SK-N-SH (cell line): ENCODE measurements around the gene ILF3. TPM values are rescaled to one million over a fixed set of nuclear protein-coding genes. Genes with fewer than 3 reads are reported as not detected.
A peak's percentile ranks its signal among the peaks of the same experiment; 100 is the strongest.

Experiments
- CTCF ChIA-PET: fragments of 300-600, 350-600 bp; formaldehyde crosslinking; extraction: SDS; loops from one replicate; lab custom pipeline; 2021; lab: Yijun Ruan, JAX
- POLR2A ChIA-PET: fragments of 350-600 bp; sonication (Branson Sonifier 250); formaldehyde crosslinking; extraction: SDS; loops from one replicate; lab custom pipeline; 2020; ENCODE audit warnings: antibody characterized with exemption, inconsistent platforms; lab: Yijun Ruan, JAX
- DNase-seq: peaks from one replicate; pipeline ENCODE4 v3.0.0; 2012
- H2AFZ ChIP-seq: fragments of 200-600 bp; sonication (generic); 2 replicates; pipeline ENCODE4 v1.8.1; 2016; ENCODE audit warnings: antibody characterized with exemption, mild to moderate bottlenecking, low read depth
- H3F3A ChIP-seq: fragments of 200-600 bp; sonication (generic); replicated peaks from 2 replicates; pipeline ENCODE3; 2016; ENCODE audit warnings: antibody characterized with exemption, mild to moderate bottlenecking; ENCODE audit not compliant: insufficient read depth
- H3K27ac ChIP-seq, 2 experiments: fragments of 200-500 bp in 1 of 2; fragments of 200-600 bp in 1 of 2; sonication (Bioruptor generic) in 1 of 2; sonication (generic), shearing (Covaris generic) in 1 of 2; 2 replicates each; pipeline versions ENCODE4 v1.5.1 to v1.6.1; 2014 to 2016; ENCODE audit warnings: low read depth in 2 of 2, inconsistent platforms in 1 of 2, low read length in 1 of 2, mild to moderate bottlenecking in 1 of 2, mixed read lengths in 1 of 2
- H3K27me3 ChIP-seq: fragments of 200-600 bp; sonication (generic), shearing (Covaris generic); 2 replicates; pipeline ENCODE4 v1.6.1; 2016; ENCODE audit warnings: mixed run types; ENCODE audit not compliant: insufficient read depth
- H3K36me3 ChIP-seq, 2 experiments: fragments of 200-500 bp in 1 of 2; fragments of 200-600 bp in 1 of 2; sonication (Bioruptor generic) in 1 of 2; sonication (generic) in 1 of 2; replicated peaks in 1 of 2; 2 replicates each; pipeline versions ENCODE3 to v1.5.1; 2014 to 2016; ENCODE audit warnings: low read length in 1 of 2, mild to moderate bottlenecking in 1 of 2; ENCODE audit not compliant: insufficient read depth in 2 of 2, control insufficient read depth in 1 of 2
- H3K4me1 ChIP-seq, 2 experiments: fragments of 200-500 bp in 1 of 2; fragments of 200-600 bp in 1 of 2; sonication (Bioruptor generic) in 1 of 2; sonication (generic), shearing (Covaris generic) in 1 of 2; 2 replicates each; pipeline versions ENCODE4 v1.5.1 to v1.6.1; 2014 to 2016; ENCODE audit warnings: low read depth in 1 of 2, low read length in 1 of 2, mixed run types in 1 of 2; ENCODE audit not compliant: insufficient read depth in 2 of 2, control insufficient read depth in 1 of 2
- H3K4me2 ChIP-seq: fragments of 200-600 bp; sonication (generic), shearing (Covaris generic); 2 replicates; pipeline ENCODE4 v1.6.1; 2017; ENCODE audit warnings: mixed run types
- H3K4me3 ChIP-seq, 2 experiments: fragments of 200-500 bp in 1 of 2; fragments of 200-600 bp in 1 of 2; sonication (Bioruptor generic) in 1 of 2; sonication (generic), shearing (Covaris generic) in 1 of 2; 2 replicates each; pipeline versions ENCODE4 v1.5.1 to v1.8.1; 2014 to 2016; ENCODE audit warnings: low read depth in 2 of 2, inconsistent platforms in 1 of 2, low read length in 1 of 2, mild to moderate bottlenecking in 1 of 2, mixed read lengths in 1 of 2, moderate library complexity in 1 of 2
- H3K79me2 ChIP-seq: fragments of 200-600 bp; sonication (generic); 2 replicates; pipeline ENCODE4 v1.8.1; 2017; ENCODE audit warnings: mild to moderate bottlenecking; ENCODE audit not compliant: insufficient read depth
- H3K9ac ChIP-seq: fragments of 200-600 bp; sonication (generic); 2 replicates; pipeline ENCODE4 v1.6.1; 2017; ENCODE audit warnings: mixed run types
- H3K9me2 ChIP-seq: fragments of 200-600 bp; sonication (generic); 2 replicates; pipeline ENCODE4 v1.6.1; 2017; ENCODE audit warnings: mixed run types
- H3K9me3 ChIP-seq: fragments of 200-600 bp; sonication (generic); 2 replicates; pipeline ENCODE4 v1.6.1; 2017; ENCODE audit warnings: mixed run types, mild to moderate bottlenecking, moderate library complexity
- H4K20me1 ChIP-seq: fragments of 200-600 bp; sonication (generic); 2 replicates; pipeline ENCODE4 v1.6.1; 2017; ENCODE audit warnings: mild to moderate bottlenecking, mixed run types; ENCODE audit not compliant: insufficient read depth
- ELF1 ChIP-seq: IDR thresholded peaks from 2 replicates; pipeline ENCODE4 v1.4.0; 2012
- EP300 ChIP-seq, 2 experiments: IDR thresholded peaks; 2 replicates each; pipeline versions ENCODE4 v1.4.0 to v1.6.1; 2012; ENCODE audit warnings: borderline replicate concordance in 1 of 2, low read depth in 1 of 2, low read length in 1 of 2
- EZH2phosphoT487 ChIP-seq: fragments of 200-600 bp; sonication (generic); IDR thresholded peaks from 2 replicates; pipeline ENCODE4 v1.6.1; 2017; ENCODE audit warnings: low read depth, mixed run types, mild to moderate bottlenecking, antibody characterized with exemption, moderate library complexity, borderline replicate concordance
- FOXM1 ChIP-seq: IDR thresholded peaks from 2 replicates; pipeline ENCODE4 v1.4.0; 2012; ENCODE audit warnings: low read depth, mild to moderate bottlenecking
- GATA2 ChIP-seq: sonication (generic); formaldehyde crosslinking; IDR thresholded peaks from 2 replicates; pipeline ENCODE4 v1.5.0; 2020; ENCODE audit warnings: mild to moderate bottlenecking, missing genetic modification reagents
- JUND ChIP-seq: IDR thresholded peaks from 2 replicates; pipeline ENCODE4 v1.4.0; 2012
- MAX ChIP-seq: IDR thresholded peaks from 2 replicates; pipeline ENCODE4 v1.4.0; 2012; ENCODE audit warnings: low read depth
- MEF2A ChIP-seq: IDR thresholded peaks from 2 replicates; pipeline ENCODE4 v1.4.0; 2012; ENCODE audit warnings: low read depth, borderline replicate concordance
- MXI1 ChIP-seq: IDR thresholded peaks from 2 replicates; pipeline ENCODE4 v1.6.1; 2012; ENCODE audit warnings: mild to moderate bottlenecking, low read depth, low read length, improper control_type of control experiment
- NFIC ChIP-seq: IDR thresholded peaks from 2 replicates; pipeline ENCODE4 v1.4.0; 2012; ENCODE audit warnings: borderline replicate concordance
- RAD21 ChIP-seq: IDR thresholded peaks from 2 replicates; pipeline ENCODE4 v1.6.1; 2012; ENCODE audit warnings: mild to moderate bottlenecking, low read length
- RFX5 ChIP-seq: IDR thresholded peaks from 2 replicates; pipeline ENCODE4 v1.6.1; 2012; ENCODE audit warnings: mild to moderate bottlenecking, improper control_type of control experiment, low read length
- RXRA ChIP-seq: IDR thresholded peaks from 2 replicates; pipeline ENCODE4 v1.4.0; 2012; ENCODE audit warnings: low read depth, mild to moderate bottlenecking, borderline replicate concordance
- SIN3A ChIP-seq: IDR thresholded peaks from 2 replicates; pipeline ENCODE4 v1.6.1; 2012; ENCODE audit warnings: low read depth, mild to moderate bottlenecking, low read length, moderate library complexity, borderline replicate concordance
- SMC3 ChIP-seq: IDR thresholded peaks from 2 replicates; pipeline ENCODE4 v1.6.1; 2012; ENCODE audit warnings: low read depth, low read length, improper control_type of control experiment
- TAF1 ChIP-seq: IDR thresholded peaks from 2 replicates; pipeline ENCODE4 v1.6.1; 2012; ENCODE audit warnings: low read depth, mild to moderate bottlenecking, low read length, moderate library complexity, borderline replicate concordance
- TCF12 ChIP-seq: IDR thresholded peaks from 2 replicates; pipeline ENCODE4 v1.4.0; 2012
- TEAD4 ChIP-seq: IDR thresholded peaks from 2 replicates; pipeline ENCODE4 v1.4.0; 2012; ENCODE audit warnings: mild to moderate bottlenecking, borderline replicate concordance; ENCODE audit not compliant: insufficient read depth
- USF2 ChIP-seq: fragments of 150-350 bp; IDR thresholded peaks from 2 replicates; pipeline ENCODE4 v1.6.1; 2017; ENCODE audit warnings: antibody characterized with exemption, low read length, low read depth, borderline replicate concordance
- YY1 ChIP-seq: IDR thresholded peaks from 2 replicates; pipeline ENCODE4 v1.4.0; 2012; ENCODE audit warnings: low read depth, mild to moderate bottlenecking
- WGBS: methylation state at CpG from one replicate; pipeline ENCODE4 v1.1.6; 2017; ENCODE audit warnings: low lambda C conversion rate; 5-methylcytosine and 5-hydroxymethylcytosine counted together
- polyA plus RNA-seq, 3 experiments: library from polyadenylated mRNA; depleted of rRNA; stranded (reverse); fragments of >200 nt; gene quantifications; 2 replicates each; pipeline ENCODE4 v1.2.3, GENCODE V29; 2012
- TF ChIP-seq, protein P1 (sequence below): IDR thresholded peaks from 2 replicates; pipeline ENCODE4; 2012
- TF ChIP-seq, protein P2 (sequence below): IDR thresholded peaks from 2 replicates; pipeline ENCODE4 v1.4.0; 2012; ENCODE audit warnings: low read depth, borderline replicate concordance

The ILF3 gene
- polyA plus RNA-seq, 1 of the 3 experiments (the other 2 are of a cell fraction) = 229 TPM

GRCh38 chr19:10643968-10644259 lies 10.2 kb upstream of the ILF3 start:
- CTCF ChIA-PET = interaction anchor here (0.8 to 15.7 kb wide), 29 partner anchors 9 to 240 kb away, joined by 3 to 330 read pairs (median 6); partner anchors contain the start of genes QTRT1 and SLC44A2
- Histone ChIP-seq H3K27ac (peak overlapping the region; percentile 26 to 51; a peak in 3 of 4 replicates), H3K4me3 (no peak overlapping the region), H3K9me3 (no peaks in the 10 kb centered on the region), H3K36me3 (peaks cover 0 to 4% of the 10 kb centered on the region in 2 experiments), H3K4me2 (no peak overlapping the region; the same call in 1 of the 2 replicates), H4K20me1 (no peaks in the 10 kb centered on the region), H3K4me1 (peaks cover 10 to 14% of the 10 kb centered on the region in 2 experiments; a peak in 3 of 4 replicates), H3K9me2 (no peaks in the 10 kb centered on the region), H3K9ac (no peak overlapping the region), H3F3A (peaks cover 9% of the 10 kb centered on the region), H3K27me3 (no peaks in the 10 kb centered on the region), H2AFZ (no peak overlapping the region), H3K79me2 (no peaks in the 10 kb centered on the region)
- POLR2A ChIA-PET = interaction anchor here (0.6 to 2.4 kb wide), 4 partner anchors 14 to 64 kb away, joined by 3 to 7 read pairs (median 4); no protein-coding TSS in a partner anchor
- TF ChIP-seq RFX5 = no peak
- TF ChIP-seq TCF12 = no peak
- no peak for TF ChIP-seq NFIC
- no peak for TF ChIP-seq RXRA
- no peak for TF ChIP-seq GATA2 (CRISPR knock-in tag)
- TF ChIP-seq SIN3A = no peak
- no peak for TF ChIP-seq TAF1
- no peak for TF ChIP-seq EP300 (IDR thresholded peaks at IDR 0.05; ENCODE audit: borderline replicate concordance in 1 of 2, low read depth in 1 of 2, low read length in 1 of 2)
- TF ChIP-seq JUND = no peak
- TF ChIP-seq RAD21 = no peak
- TF ChIP-seq EZH2phosphoT487 = no peak
- no peak for TF ChIP-seq TEAD4
- no peak for TF ChIP-seq MAX
- TF ChIP-seq, protein P1, sequence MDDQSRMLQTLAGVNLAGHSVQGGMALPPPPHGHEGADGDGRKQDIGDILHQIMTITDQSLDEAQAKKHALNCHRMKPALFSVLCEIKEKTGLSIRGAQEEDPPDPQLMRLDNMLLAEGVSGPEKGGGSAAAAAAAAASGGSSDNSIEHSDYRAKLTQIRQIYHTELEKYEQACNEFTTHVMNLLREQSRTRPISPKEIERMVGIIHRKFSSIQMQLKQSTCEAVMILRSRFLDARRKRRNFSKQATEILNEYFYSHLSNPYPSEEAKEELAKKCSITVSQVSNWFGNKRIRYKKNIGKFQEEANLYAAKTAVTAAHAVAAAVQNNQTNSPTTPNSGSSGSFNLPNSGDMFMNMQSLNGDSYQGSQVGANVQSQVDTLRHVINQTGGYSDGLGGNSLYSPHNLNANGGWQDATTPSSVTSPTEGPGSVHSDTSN = no peak
- no peak for TF ChIP-seq MEF2A
- no peak for TF ChIP-seq YY1
- no peak for TF ChIP-seq FOXM1
- peak; percentile 57 for DNase-seq
- WGBS = 44% methylated on average over 3 of the region's 3 CpGs

GRCh38 chr19:10644260-10645007 lies 9.7 kb upstream of the ILF3 start:
- no peak overlapping the region; a peak in 1 of 4 replicates for H3K4me3 ChIP-seq
- ChIA-PET POLR2A (interaction anchor here (0.9 to 2.4 kb wide), 3 partner anchors 15 to 64 kb away, joined by 3 to 7 read pairs (median 4); no protein-coding TSS in a partner anchor), CTCF (interaction anchor here (0.5 to 15.7 kb wide), 37 partner anchors 9 to 241 kb away, joined by 3 to 330 read pairs (median 5); partner anchors contain the start of genes QTRT1 and SLC44A2)
- peaks cover 10 to 14% of the 10 kb centered on the region in 2 experiments; a peak in 3 of 4 replicates for H3K4me1 ChIP-seq
- H3K79me2 ChIP-seq = no peaks in the 10 kb centered on the region
- no peaks in the 10 kb centered on the region for H3K27me3 ChIP-seq
- no peaks in the 10 kb centered on the region for H4K20me1 ChIP-seq
- no peak overlapping the region for H2AFZ ChIP-seq
- DNase-seq = peak; percentile 93
- H3K36me3 ChIP-seq = peaks cover 0 to 4% of the 10 kb centered on the region in 2 experiments
- peaks cover 9% of the 10 kb centered on the region for H3F3A ChIP-seq
- WGBS = 21% methylated on average over 11 of the region's 14 CpGs
- peak overlapping the region; percentile 26 to 51; a peak in 3 of 4 replicates for H3K27ac ChIP-seq
- H3K4me2 ChIP-seq = no peak overlapping the region; the same call in 1 of the 2 replicates
- H3K9me2 ChIP-seq = no peaks in the 10 kb centered on the region
- H3K9me3 ChIP-seq = no peaks in the 10 kb centered on the region
- no peak overlapping the region for H3K9ac ChIP-seq
- TF ChIP-seq USF2 (no peak), RXRA (no peak), YY1 (no peak), SMC3 (peak; percentile 97), ELF1 (no peak), MXI1 (peak; percentile 40; the same call in 1 of the 2 replicates)
- TF ChIP-seq, protein P1 = peak; percentile 44
- TF ChIP-seq, protein P2, sequence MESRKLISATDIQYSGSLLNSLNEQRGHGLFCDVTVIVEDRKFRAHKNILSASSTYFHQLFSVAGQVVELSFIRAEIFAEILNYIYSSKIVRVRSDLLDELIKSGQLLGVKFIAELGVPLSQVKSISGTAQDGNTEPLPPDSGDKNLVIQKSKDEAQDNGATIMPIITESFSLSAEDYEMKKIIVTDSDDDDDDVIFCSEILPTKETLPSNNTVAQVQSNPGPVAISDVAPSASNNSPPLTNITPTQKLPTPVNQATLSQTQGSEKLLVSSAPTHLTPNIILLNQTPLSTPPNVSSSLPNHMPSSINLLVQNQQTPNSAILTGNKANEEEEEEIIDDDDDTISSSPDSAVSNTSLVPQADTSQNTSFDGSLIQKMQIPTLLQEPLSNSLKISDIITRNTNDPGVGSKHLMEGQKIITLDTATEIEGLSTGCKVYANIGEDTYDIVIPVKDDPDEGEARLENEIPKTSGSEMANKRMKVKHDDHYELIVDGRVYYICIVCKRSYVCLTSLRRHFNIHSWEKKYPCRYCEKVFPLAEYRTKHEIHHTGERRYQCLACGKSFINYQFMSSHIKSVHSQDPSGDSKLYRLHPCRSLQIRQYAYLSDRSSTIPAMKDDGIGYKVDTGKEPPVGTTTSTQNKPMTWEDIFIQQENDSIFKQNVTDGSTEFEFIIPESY = no peak
